Measurements from ENCODE around the gene MDFI.

GRCh38 chr6:41596807-41597206 is 41.5 kb upstream of the MDFI start:
- TF ChIP-seq CTCF (IDR thresholded peaks at IDR 0.05; ENCODE audit: low read length) (no peak), EZH2 (IDR thresholded peaks at IDR 0.05; ENCODE audit: borderline replicate concordance, low read length) (no peak)

All from OCI-LY1 (cell line).